Liver (tissue), 9 donors: ENCODE results near the gene LAMTOR4. TPM values are rescaled to one million over a fixed set of nuclear protein-coding genes. Genes with fewer than 3 reads are reported as not detected.

Source experiments
- DNase-seq: peaks from one replicate; pipeline ENCODE4 v3.0.0-alpha.2; 2017; ENCODE audit warnings: low spot score
- H3K27ac ChIP-seq, 2 donors: one replicate each; pipeline ENCODE4 v1.7.0; 2013; ENCODE audit warnings: inconsistent platforms in 2 of 2, low read length in 2 of 2, control low read depth in 1 of 2, low read depth in 1 of 2, mild to moderate bottlenecking in 1 of 2
- H3K27me3 ChIP-seq, 4 donors: one replicate each; pipeline versions ENCODE4 v1.6.1 to v1.7.0; 2013; ENCODE audit warnings: low read length in 3 of 4, inconsistent platforms in 1 of 4, mild to moderate bottlenecking in 1 of 4, moderate library complexity in 1 of 4; ENCODE audit not compliant: control insufficient read depth in 4 of 4, insufficient read depth in 4 of 4
- H3K36me3 ChIP-seq, 4 donors: one replicate each; pipeline versions ENCODE4 v1.6.1 to v1.7.0; 2013; ENCODE audit warnings: low read length in 3 of 4, mild to moderate bottlenecking in 3 of 4, low read depth in 1 of 4, moderate library complexity in 1 of 4; ENCODE audit not compliant: control insufficient read depth in 4 of 4, insufficient read depth in 3 of 4
- H3K4me1 ChIP-seq, 4 donors: one replicate each; pipeline versions ENCODE4 v1.6.1 to v1.7.0; 2013; ENCODE audit warnings: low read length in 3 of 4, mild to moderate bottlenecking in 3 of 4, moderate library complexity in 1 of 4; ENCODE audit not compliant: control insufficient read depth in 4 of 4, insufficient read depth in 4 of 4
- H3K4me3 ChIP-seq, 3 donors: one replicate each; pipeline versions ENCODE4 v1.6.1 to v1.7.0; 2013; ENCODE audit warnings: low read length in 3 of 3, control low read depth in 1 of 3, low read depth in 1 of 3, mild to moderate bottlenecking in 1 of 3
- H3K9ac ChIP-seq, 2 donors: one replicate each; pipeline ENCODE4 v1.7.0; 2013; ENCODE audit warnings: low read length in 2 of 2, mild to moderate bottlenecking in 2 of 2, moderate library complexity in 2 of 2, control low read depth in 1 of 2, low read depth in 1 of 2
- H3K9me3 ChIP-seq, 4 donors: one replicate each; pipeline versions ENCODE4 v1.6.1 to v1.7.0; 2013; ENCODE audit warnings: low read length in 3 of 4; ENCODE audit not compliant: control insufficient read depth in 4 of 4
- ATF3 ChIP-seq: IDR thresholded peaks from 2 replicates; pipeline ENCODE4 v1.6.1; 2016; ENCODE audit warnings: antibody characterized with exemption
- CTCF ChIP-seq: fragments of 150-350 bp; IDR thresholded peaks from 2 replicates; pipeline ENCODE4 v1.5.1; 2017; ENCODE audit warnings: improper control_type of control experiment, low read depth, low read length; ENCODE audit not compliant: missing input control
- EGR1 ChIP-seq, 2 donors: IDR thresholded peaks; 2 replicates each; pipeline ENCODE4 v1.6.1; 2016 to 2018; ENCODE audit warnings: antibody characterized with exemption in 2 of 2, low read depth in 2 of 2
- FOXA1 ChIP-seq: IDR thresholded peaks from 2 replicates; pipeline ENCODE4 v1.6.1; 2016; ENCODE audit warnings: antibody characterized with exemption
- FOXA2 ChIP-seq: IDR thresholded peaks from 2 replicates; pipeline ENCODE4 v1.6.1; 2016; ENCODE audit warnings: antibody characterized with exemption
- GABPA ChIP-seq, 2 donors: IDR thresholded peaks in 1 of 2; conservative IDR thresholded peaks in 1 of 2; 2 replicates each; pipeline ENCODE4 v1.6.1; 2016; ENCODE audit warnings: antibody characterized with exemption in 2 of 2, mild to moderate bottlenecking in 1 of 2, moderate library complexity in 1 of 2
- HNF4A ChIP-seq, 2 donors: conservative IDR thresholded peaks; 2 replicates each; pipeline ENCODE4 v1.6.1; 2016; ENCODE audit warnings: antibody characterized with exemption in 2 of 2, mild to moderate bottlenecking in 2 of 2
- HNF4G ChIP-seq: IDR thresholded peaks from 2 replicates; pipeline ENCODE4 v1.6.1; 2016; ENCODE audit warnings: antibody characterized with exemption
- JUND ChIP-seq, 2 donors: IDR thresholded peaks; 2 replicates each; pipeline ENCODE4 v1.6.1; 2016; ENCODE audit warnings: antibody characterized with exemption in 2 of 2
- MAX ChIP-seq: IDR thresholded peaks from 2 replicates; pipeline ENCODE4 v1.6.1; 2016; ENCODE audit warnings: antibody characterized with exemption
- NR2F2 ChIP-seq: IDR thresholded peaks from 2 replicates; pipeline ENCODE4 v1.6.1; 2016; ENCODE audit warnings: antibody characterized with exemption
- RAD21 ChIP-seq, 2 donors: IDR thresholded peaks; 2 replicates each; pipeline ENCODE4 v1.6.1; 2016; ENCODE audit warnings: antibody characterized with exemption in 2 of 2, mild to moderate bottlenecking in 2 of 2
- REST ChIP-seq: IDR thresholded peaks from 2 replicates; pipeline ENCODE4 v1.6.1; 2016; ENCODE audit warnings: antibody characterized with exemption, mild to moderate bottlenecking
- RXRA ChIP-seq, 2 donors: IDR thresholded peaks; 2 replicates each; pipeline ENCODE4 v1.6.1; 2017 to 2018; ENCODE audit warnings: antibody characterized with exemption in 2 of 2, mild to moderate bottlenecking in 1 of 2
- SP1 ChIP-seq: IDR thresholded peaks from 2 replicates; pipeline ENCODE4 v1.6.1; 2018; ENCODE audit warnings: antibody characterized with exemption, mild to moderate bottlenecking
- TAF1 ChIP-seq: conservative IDR thresholded peaks from 2 replicates; pipeline ENCODE4 v1.6.1; 2016; ENCODE audit warnings: antibody characterized with exemption, mild to moderate bottlenecking
- YY1 ChIP-seq: IDR thresholded peaks from 2 replicates; pipeline ENCODE4 v1.6.1; 2016; ENCODE audit warnings: antibody characterized with exemption, mild to moderate bottlenecking
- ZBTB33 ChIP-seq: IDR thresholded peaks from 2 replicates; pipeline ENCODE4 v1.6.1; 2016; ENCODE audit warnings: antibody characterized with exemption
- WGBS: extraction: QIAGEN DNeasy Blood & Tissue Kit; methylation state at CpG from one replicate; pipeline ENCODE4 v1.1.7; 2013; 5-methylcytosine and 5-hydroxymethylcytosine counted together
- polyA plus RNA-seq, 2 donors: library from polyadenylated mRNA; stranded (reverse) in 1 of 2; unstranded in 1 of 2; fragments of 200-250 nt in 1 of 2; fragments of >200 nt in 1 of 2; fragmentation: Nextera tagmentation in 1 of 2; extraction: Ambion mirVana in 1 of 2; gene quantifications; one replicate each; pipeline versions ENCODE4 v1.2.1 to v1.2.3, GENCODE V29; 2013 to 2015
- total RNA-seq, 2 donors: library from RNA; depleted of rRNA; stranded (reverse); fragments of >200 nt; gene quantifications; one replicate each; pipeline ENCODE4 v1.2.3, GENCODE V29; 2014
- donor health status: healthy.
- donor health status: healthy.
- donor health status: healthy.
- donor health status: healthy.
- donor health status: healthy.

The LAMTOR4 gene
- total and polyA plus RNA-seq, 4 donors, result 28.4 to 112 (median 57.7) TPM

- TF ChIP-seq JUND (IDR thresholded peaks at IDR 0.05), result no peak
- no peak for TF ChIP-seq RAD21 (IDR thresholded peaks at IDR 0.05)
Observed at GRCh38 chr7:100155553-100156317, 7.0 kb downstream of the LAMTOR4 start (continued).

GRCh38 chr7:100156331-100157068 is 7.8 kb downstream of the LAMTOR4 start:
- 90% methylated on average over 16 of the region's 16 CpGs for WGBS
- Histone ChIP-seq H3K4me1 (peaks cover 3 to 17% (median 10%) of the 10 kb centered on the region in 4 donors), H3K9ac (peak overlapping the region in 1 of 2 donors; percentile 35), H3K36me3 (peaks cover 2 to 30% (median 11%) of the 10 kb centered on the region in 4 donors), H3K4me3 (no peak overlapping the region), H3K27me3 (no peaks in the 10 kb centered on the region), H3K27ac (peak overlapping the region; percentile 79 to 92), H3K9me3 (no peaks in the 10 kb centered on the region)
- no peak for DNase-seq
- TF ChIP-seq MAX, result no peak
- TF ChIP-seq ZBTB33, result no peak

- Histone ChIP-seq H3K27ac (peak overlapping the region; percentile 79 to 92), H3K27me3 (no peaks in the 10 kb centered on the region), H3K4me3 (no peak overlapping the region), H3K9ac (peak overlapping the region in 1 of 2 donors; percentile 35), H3K4me1 (peaks cover 3 to 17% (median 10%) of the 10 kb centered on the region in 4 donors), H3K36me3 (peaks cover 2 to 30% (median 11%) of the 10 kb centered on the region in 4 donors), H3K9me3 (no peaks in the 10 kb centered on the region)
- WGBS, result 82% methylated on average over 5 of the region's 5 CpGs
- TF ChIP-seq REST, result no peak
- TF ChIP-seq HNF4A (conservative IDR thresholded peaks at IDR 0.05), result no peak
- no peak for TF ChIP-seq EGR1 (IDR thresholded peaks at IDR 0.05; ENCODE audit: low read depth in 2 of 2)
- no peak for TF ChIP-seq NR2F2
- no peak for TF ChIP-seq MAX
- no peak for TF ChIP-seq RXRA (IDR thresholded peaks at IDR 0.05)
- TF ChIP-seq ATF3, result no peak
- no peak for TF ChIP-seq ZBTB33
- TF ChIP-seq RAD21 (IDR thresholded peaks at IDR 0.05), result no peak
- TF ChIP-seq CTCF, result no peak
- no peak for TF ChIP-seq FOXA1
- TF ChIP-seq TAF1, result no peak
- TF ChIP-seq HNF4G, result no peak
- no peak for TF ChIP-seq FOXA2
- TF ChIP-seq GABPA (IDR thresholded peaks at IDR 0.05 in 1 of 2, conservative IDR thresholded peaks at IDR 0.05 in 1 of 2), result no peak
- TF ChIP-seq JUND (IDR thresholded peaks at IDR 0.05), result no peak
- no peak for TF ChIP-seq SP1
- no peak for TF ChIP-seq YY1
- DNase-seq, result no peak
Observed at GRCh38 chr7:100157069-100157333, 8.3 kb downstream of the LAMTOR4 start.
